GM21447 (cell line): Measurements from ENCODE around the gene P4HB.

ENCODE experiments used
- ATAC-seq: cut with Tn5 transposase; IDR thresholded peaks from one replicate; pipeline ENCODE4 v1.9.1; 2021; ENCODE audit not compliant: unreplicated experiment

The P4HB gene

DNA sequence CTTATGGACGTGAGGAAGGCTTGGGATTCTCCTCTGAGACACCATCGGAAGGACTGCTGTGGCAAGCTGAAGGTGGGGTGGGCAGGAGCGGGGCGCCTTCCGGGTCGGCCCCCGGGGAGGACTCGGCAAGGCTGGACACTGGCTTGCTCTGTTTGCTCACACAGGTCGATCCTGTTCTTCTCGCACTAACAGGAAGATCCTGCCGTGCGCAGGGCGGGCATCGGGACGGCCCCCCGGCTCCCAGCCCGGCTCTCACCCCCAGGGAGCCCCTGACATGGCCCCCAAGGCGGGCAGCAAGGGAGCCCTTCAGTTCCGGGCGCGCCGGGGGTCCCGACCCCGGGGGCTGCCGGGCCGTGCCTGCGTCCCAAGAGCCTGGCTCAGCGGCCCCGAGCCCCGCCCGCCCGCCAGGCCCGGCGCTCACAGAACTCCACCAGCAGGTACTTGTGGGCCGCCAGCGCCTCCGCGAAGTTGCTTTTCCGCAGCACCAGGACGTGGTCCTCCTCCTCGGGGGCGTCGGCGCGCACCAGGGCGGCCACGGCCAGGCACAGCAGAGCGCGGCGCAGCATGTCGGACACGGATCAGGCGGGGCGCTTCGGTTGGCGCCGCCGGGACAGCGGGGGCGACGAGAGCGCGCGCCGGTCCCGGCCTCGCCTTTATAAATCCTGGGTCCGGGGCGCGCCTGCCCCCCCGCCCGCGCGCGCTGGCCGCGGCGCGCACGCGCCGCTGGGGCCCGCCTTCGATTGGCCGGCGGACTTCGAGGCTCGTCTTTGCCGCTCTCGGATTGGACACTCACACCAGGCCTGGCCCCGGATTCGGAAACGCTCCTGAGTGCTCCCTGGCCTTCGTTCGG, at the start of gene P4HB:
P4HB (minus strand) TSS at position 630 of the 850 bp plus-strand sequence; CDS start at position 566, 64 bp downstream.
- ATAC-seq: no peak

- no peak for ATAC-seq
Measured at GRCh38 chr17:81909231-81909630, 48.9 kb upstream of the P4HB start.

DNA sequence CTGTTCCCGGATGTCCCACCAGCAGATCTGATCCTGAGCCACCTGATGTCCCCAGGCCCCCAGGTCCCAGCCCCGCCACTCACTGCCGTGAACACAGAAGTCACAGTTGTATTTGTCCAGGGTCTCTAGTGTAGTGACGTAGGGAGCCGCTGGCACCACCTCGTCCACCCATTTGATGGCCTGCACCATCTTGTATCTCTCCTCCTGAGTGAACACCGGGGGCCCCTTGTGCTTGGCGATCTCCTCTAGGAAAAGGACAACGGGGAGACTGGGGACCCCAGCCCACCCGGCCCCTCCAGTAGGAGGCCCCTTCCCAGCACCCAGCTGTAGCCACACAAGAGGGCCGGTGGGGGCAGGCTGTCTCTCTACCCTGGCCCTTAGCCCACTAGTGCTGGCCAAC, 48.5 kb upstream of the P4HB start:
- ATAC-seq: no peak

DNA sequence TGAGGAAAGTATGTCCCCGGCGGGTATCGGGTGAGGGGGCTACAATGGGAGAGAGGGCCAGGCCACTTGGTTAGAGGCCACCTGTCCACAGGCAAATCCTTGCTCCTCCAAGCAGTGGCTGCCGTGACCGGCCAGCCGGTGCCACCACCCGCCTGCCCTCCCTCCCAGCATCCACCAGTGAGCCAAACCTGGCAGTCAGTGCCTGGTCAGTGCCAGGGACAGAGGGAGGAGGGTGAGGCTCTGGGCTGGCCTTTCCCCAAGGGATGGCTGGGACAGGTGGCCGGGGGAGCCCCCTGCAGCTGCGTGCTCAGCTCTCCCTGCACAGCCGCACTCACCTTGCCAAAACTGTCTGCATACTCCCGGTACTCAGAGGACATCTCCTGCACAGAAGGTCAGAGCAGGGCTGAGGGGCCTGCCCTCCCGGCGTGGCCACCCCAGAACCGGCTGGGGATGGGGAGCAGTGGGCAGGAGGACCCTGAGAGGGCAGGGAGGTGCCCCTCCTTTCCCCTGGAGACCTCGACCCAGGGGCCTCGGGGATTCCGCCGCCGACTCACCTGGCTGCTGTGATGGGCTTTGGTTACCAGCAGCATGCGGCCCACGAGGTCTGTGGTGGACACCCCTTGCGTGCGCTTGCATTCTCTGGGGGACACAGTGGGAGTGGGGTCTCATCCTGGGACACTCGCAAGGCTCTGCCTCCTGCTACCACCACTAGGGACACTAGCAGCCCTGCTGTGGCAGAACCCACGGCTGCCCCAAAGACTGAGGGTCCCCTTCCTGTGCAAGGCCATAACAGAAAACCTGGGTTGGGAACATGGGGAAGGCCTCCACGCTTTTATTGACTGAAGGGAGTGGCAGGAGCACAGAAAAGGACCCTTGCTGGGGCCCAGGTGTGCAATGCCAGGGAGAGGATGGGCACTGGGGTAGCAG, 47.1 kb upstream of the P4HB start:
- no peak for ATAC-seq

DNA sequence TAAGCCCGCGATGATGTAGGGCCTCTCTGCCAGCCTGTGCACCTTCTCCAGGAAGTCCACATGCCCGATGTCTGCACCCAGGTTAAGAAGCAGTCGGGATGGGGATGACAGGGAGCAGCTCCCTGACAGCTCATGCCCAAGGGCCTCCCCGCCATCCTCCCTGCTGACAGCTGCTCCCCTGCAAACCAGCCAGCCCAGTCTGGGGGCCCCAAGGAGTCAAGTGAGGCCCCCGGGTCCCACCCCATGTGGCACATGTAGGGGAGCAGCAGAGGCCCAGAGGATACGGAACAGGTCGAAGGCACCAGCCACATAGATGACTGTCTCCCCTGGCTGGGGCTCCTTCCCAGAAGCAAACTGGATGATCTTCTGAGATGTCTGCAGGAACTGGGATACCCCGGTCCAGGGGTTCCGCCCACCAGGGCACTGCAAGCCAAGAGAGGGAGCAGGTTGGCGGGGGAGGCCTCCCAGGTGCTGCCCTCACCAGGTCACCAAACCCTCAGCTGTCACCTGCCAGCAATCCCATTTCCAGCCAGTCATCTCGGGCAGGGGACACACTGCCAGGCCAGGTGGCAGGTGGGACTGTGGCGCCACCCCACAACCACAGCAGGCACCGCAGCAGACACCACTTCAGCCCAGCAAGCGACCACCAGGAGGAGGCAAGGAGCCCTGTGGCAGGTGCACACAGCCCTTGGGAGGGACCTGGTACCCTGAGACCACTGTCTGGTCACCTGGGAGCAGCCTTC, 46.3 kb upstream of the P4HB start:
- ATAC-seq: no peak

DNA sequence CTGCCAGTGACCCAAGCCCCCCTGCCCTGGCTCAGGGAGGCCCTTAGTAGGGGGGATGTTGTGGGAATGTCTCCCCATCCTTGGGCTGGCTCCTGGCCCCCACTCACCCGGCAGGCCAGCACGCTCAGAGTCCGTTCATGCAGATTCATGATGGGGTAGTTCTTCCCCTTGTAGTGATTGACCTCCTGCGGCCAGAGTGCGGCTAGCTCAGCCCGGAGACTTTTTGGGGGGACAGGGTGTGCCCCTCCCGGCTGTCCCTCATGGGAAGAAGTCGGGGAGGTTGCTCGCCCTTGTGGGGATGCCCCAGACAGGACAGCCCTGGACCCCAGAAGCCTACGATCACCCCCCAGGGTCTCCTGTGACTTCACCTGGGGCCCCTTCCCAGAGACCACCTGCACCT, 45.7 kb upstream of the P4HB start:
- ATAC-seq: no peak

DNA sequence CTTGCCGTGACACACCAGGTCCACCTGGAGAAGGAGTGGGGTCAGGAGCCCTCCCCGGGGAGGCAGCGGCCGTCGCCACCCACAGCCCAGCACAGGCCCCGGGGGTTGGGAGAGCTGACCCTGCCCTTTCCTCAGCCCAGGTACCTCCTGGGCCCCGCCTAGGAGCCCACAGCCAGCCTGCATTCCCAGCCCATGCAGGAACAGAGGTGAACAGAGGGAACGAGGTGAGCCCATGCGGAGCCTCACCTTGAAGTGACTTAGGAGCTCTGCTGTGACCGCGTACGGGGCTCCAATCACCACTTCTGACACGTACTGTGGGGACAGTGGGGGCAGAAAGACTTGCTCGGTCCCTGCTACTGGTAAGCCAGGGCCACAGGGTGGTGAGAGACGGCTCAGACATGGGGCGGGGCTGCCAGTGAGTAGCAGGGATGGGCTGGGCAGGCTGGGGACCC, 45.1 kb upstream of the P4HB start:
- ATAC-seq: no peak

DNA sequence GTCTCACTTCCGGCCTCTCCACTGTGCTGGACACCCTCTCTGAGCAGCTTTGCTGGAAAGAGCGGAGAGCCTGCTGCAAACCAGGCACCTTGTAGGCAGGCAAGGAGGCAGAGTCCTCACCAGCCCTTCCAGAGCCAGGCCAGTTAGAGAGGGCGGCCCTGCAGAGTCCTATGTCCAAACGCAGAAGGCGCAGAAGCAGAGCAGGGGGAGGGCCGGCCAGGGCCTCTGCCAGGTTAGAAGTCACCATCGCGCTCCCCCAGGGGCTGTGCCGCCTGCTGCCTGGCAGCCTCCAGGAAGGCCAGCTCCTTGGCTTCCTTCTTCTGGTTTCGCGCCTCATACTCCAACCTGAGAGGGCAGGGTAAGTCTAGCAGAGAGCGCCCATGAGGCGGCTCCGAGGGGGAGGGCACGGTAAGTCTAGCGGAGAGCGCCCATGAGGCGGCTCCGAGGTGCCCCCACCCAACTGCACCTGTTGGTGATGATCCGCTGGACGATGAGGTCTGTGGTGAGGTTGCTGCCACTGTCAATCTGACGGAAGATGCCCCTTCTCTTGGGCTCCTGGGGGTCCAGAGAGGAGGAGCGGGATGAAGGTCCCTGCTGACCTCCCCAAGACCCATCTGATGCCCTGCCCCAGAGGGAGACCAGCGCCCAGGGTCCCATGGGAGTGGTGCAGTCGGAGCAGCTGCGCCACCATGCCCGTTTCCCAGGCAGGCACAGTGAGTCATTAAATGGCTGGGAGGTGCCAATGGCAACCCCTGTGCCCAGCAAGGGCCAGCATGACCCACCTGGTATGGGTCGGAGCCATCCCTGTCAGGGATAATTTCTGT, 44.5 kb upstream of the P4HB start:
- no peak for ATAC-seq

DNA sequence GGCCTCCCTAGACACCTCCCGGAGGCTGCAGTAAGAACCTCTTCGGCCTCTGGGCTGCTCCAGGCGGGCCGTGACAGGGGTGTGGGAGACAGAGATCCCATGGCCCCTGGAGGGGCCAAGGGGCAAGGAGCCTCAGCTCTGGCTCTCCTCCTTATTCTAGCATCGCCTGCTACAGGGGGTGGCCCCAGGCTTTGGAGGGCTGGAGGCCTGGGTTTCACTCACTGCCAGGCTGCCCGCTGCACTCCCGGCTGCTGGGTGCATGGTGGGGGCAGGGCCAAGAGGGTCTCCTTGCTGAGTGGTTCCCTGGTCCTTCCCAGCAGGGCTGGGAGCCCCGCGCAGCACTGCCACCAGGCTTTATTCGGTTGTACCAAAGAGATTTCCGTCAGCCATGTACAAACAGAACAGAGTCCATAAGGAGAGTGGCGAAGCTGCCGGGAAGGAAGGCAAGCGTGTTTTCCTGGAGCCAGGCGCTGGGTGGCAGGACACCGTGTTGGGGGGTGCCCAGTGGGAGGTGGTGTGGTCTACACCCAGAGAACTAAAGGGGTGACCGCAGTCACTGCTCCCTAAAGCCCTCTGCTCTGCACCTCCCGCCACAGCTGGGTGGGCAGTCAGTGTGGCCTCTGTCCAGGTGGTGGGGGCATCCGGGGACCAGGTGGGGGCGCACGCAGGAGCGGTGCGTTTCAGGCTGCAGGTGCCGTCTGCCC, 43.7 kb upstream of the P4HB start:
- ATAC-seq: no peak

DNA sequence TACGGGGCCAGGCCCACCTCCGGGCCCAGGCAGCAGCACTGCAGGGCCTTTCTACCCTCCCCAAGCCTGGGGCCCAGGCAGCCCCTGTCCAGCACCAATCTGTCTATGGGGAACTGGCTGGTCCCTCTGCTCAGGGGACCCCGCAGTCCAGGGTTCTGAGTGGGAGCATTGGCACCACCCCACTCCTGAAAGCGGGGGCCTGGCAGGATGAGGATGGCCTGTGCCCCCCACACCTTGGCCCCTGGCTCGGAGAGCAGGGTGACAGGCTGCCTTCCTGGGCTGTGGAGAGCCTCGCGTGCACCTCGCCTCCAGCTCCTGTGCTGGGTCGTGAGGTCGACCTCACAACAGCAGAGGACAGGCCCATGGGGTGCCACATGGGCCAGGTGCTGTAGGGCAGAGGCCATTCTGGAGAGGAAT, 43.1 kb upstream of the P4HB start:
- ATAC-seq: no peak

DNA sequence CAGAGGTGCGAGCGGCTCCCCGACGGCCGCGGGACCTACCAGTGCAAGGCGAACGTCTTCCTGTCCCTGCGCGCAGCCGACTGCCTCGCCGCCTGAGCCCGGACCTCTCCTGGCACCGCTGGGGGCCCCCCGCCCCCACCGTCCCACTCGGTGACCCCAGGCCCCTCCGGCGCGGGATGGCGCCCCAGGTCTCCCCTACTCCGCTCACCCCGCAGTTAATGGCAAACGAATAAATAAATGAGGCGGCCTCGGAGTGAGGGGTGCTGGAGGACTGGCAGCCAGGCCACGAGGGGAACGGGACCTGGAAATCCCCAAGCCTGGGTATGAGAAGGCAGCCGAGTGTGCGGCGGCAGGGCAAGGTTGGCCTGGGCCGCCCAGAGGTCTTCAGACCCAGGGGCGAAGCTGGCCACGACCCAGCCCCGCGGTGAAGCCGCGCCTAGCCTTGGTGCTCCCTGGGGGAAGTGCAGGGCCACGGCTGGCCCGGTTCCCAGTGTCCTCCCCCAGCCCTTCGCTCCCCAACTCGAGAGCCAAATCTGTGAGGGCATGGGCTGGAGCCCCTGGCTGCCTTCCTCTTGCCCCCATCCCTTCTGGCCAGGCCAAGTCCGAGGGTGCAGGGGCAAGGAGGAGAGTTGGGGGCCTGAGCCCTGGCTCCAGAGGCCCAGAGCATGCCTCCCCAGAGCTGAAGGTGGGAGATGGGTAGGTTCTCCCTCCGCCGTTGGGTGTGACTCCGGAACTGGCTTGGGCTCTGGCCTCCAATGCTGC, 42.5 kb upstream of the P4HB start:
- no peak for ATAC-seq

GRCh38 chr17:81902023-81902652, 41.8 kb upstream of the P4HB start, which contains the start of gene NPB:
NPB (plus strand) TSS chr17:81902238; CDS start chr17:81902278, 40 bp downstream.
- no peak for ATAC-seq

DNA sequence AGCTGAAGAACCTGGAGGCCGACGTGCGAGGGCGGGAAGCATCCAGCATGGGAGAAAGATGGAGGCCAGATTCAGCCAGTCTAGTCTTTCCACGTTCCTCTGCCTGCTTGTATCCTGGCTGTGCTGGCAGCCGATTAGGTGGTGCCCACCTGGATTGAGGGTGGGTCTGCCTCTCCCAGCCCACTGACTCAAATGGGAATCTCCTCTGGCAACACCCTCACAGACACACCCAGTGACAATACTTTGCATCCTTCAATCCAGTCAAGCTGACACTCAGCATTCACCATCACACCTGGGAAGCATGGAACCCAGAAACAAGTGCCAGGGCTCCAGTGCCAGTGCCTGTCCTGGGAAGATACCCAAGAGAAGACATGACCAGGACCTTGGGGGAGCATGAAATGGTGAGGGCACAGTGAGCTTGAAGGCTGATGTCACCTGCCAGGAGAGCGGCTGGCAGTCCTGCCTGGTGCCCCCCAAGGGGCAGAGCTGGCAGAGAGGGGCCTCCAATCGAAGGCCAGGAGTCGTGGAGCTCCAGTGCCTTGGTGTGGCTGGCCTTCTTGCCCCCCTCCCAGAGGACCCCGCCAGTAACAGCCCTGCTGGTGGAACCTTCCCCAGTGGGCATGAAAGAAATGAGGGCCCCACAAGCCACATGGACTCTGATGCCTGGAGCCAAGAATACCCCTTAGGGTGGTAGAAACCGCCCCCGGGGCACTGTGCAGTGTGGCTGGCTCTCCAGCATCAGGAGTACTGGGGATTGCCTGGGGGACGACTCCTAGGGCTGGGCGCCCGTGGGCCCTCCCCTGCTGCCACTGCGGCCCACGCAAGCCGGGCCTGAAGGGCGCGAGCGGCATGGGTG, 41.1 kb upstream of the P4HB start:
- ATAC-seq: no peak

GRCh38 chr17:81900181-81900820, 40.0 kb upstream of the P4HB start:
- ATAC-seq: no peak

GRCh38 chr17:81899514-81900166, 39.3 kb upstream of the P4HB start:
- ATAC-seq: no peak

GRCh38 chr17:81898885-81899284, 38.5 kb upstream of the P4HB start:
- ATAC-seq: no peak
